ENCODE data around the gene IRF9. TPM values are rescaled to one million over a fixed set of nuclear protein-coding genes. Genes with fewer than 3 reads are reported as not detected.

Gene IRF9
- total and polyA plus RNA-seq, 2 of the 13 experiments (the other 11 are each of a cell fraction or from before 2014, with no cell fraction given) = 14.9 to 49.7 TPM

GRCh38 chr14:24138396-24139271 is 22.4 kb upstream of the IRF9 start (continued):
- no peak; the same call in 1 of the 2 replicates for TF ChIP-seq AFF4 (CRISPR knock-in tag; IDR thresholded peaks at IDR 0.05)
- TF ChIP-seq ZNF746 (CRISPR knock-in tag; IDR thresholded peaks at IDR 0.05) = no peak
- TF ChIP-seq ZNF225 (CRISPR knock-in tag; IDR thresholded peaks at IDR 0.05) = no peak
- TF ChIP-seq, protein P1, sequence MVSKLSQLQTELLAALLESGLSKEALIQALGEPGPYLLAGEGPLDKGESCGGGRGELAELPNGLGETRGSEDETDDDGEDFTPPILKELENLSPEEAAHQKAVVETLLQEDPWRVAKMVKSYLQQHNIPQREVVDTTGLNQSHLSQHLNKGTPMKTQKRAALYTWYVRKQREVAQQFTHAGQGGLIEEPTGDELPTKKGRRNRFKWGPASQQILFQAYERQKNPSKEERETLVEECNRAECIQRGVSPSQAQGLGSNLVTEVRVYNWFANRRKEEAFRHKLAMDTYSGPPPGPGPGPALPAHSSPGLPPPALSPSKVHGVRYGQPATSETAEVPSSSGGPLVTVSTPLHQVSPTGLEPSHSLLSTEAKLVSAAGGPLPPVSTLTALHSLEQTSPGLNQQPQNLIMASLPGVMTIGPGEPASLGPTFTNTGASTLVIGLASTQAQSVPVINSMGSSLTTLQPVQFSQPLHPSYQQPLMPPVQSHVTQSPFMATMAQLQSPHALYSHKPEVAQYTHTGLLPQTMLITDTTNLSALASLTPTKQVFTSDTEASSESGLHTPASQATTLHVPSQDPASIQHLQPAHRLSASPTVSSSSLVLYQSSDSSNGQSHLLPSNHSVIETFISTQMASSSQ (IDR thresholded peaks at IDR 0.05; ENCODE audit: low read depth) = no peak
- TF ChIP-seq, protein P1 (CRISPR knock-in tag; IDR thresholded peaks at IDR 0.05; ENCODE audit: borderline replicate concordance) = 0 out of 2 replicates have a peak, but pooled peaks have one; percentile 55
- TF ChIP-seq BCLAF1 (IDR thresholded peaks at IDR 0.05) = no peak
- 0 out of 2 replicates have a peak, but pooled peaks have one; percentile 55 for TF ChIP-seq NR0B2 (CRISPR knock-in tag; IDR thresholded peaks at IDR 0.05)
- TF ChIP-seq TBP (CRISPR knock-in tag; IDR thresholded peaks at IDR 0.05) = no peak
- no peak for TF ChIP-seq NCOA2 (CRISPR knock-in tag; IDR thresholded peaks at IDR 0.05)
- no peak for TF ChIP-seq FOXA1 (IDR thresholded peaks at IDR 0.05)
- TF ChIP-seq FOXA1 (CRISPR knock-in tag; IDR thresholded peaks at IDR 0.05) = no peak
- TF ChIP-seq FOXJ3 (CRISPR knock-in tag; IDR thresholded peaks at IDR 0.05; ENCODE audit: borderline replicate concordance) = no peak
- no peak for TF ChIP-seq ISL2 (CRISPR knock-in tag; IDR thresholded peaks at IDR 0.05)
- no peak for TF ChIP-seq TFDP2 (CRISPR knock-in tag; IDR thresholded peaks at IDR 0.05)
- TF ChIP-seq TRIM22 (IDR thresholded peaks at IDR 0.05) = no peak

Measured in HepG2 (cell line).